IPS-18a (cell line): Measurements from ENCODE around the gene VPS51.
A peak's percentile ranks its signal among the peaks of the same experiment; 100 is the strongest.

Source experiments
- H3K27ac ChIP-seq: one replicate; pipeline ENCODE4 v1.5.1; 2013; ENCODE audit warnings: low read length
- H3K27me3 ChIP-seq: one replicate; pipeline ENCODE4 v1.6.1; 2013; ENCODE audit warnings: mild to moderate bottlenecking, low read length; ENCODE audit not compliant: control insufficient read depth, insufficient read depth
- H3K36me3 ChIP-seq: one replicate; pipeline ENCODE4 v1.6.1; 2013; ENCODE audit warnings: low read depth, low read length; ENCODE audit not compliant: control insufficient read depth
- H3K4me1 ChIP-seq: one replicate; pipeline ENCODE4 v1.6.1; 2013; ENCODE audit warnings: low read depth, low read length; ENCODE audit not compliant: control insufficient read depth
- H3K4me3 ChIP-seq: one replicate; pipeline ENCODE4 v1.5.1; 2013; ENCODE audit warnings: low read length
- H3K9ac ChIP-seq: one replicate; pipeline ENCODE4 v1.6.1; 2013; ENCODE audit warnings: mild to moderate bottlenecking, low read length, moderate library complexity
- H3K9me3 ChIP-seq: one replicate; pipeline ENCODE4 v1.6.1; 2013; ENCODE audit warnings: low read depth, low read length; ENCODE audit not compliant: control insufficient read depth

VPS51 gene

GRCh38 chr11:65109231-65110198, 13.5 kb downstream of the VPS51 start:
- Histone ChIP-seq H3K4me1 (peaks cover 5% of the 10 kb centered on the region), H3K27me3 (no peaks in the 10 kb centered on the region), H3K27ac (no peak overlapping the region), H3K4me3 (no peak overlapping the region), H3K9ac (no peak overlapping the region), H3K36me3 (no peaks in the 10 kb centered on the region), H3K9me3 (no peaks in the 10 kb centered on the region)

GRCh38 chr11:65110354-65110861, 14.4 kb downstream of the VPS51 start:
- no peaks in the 10 kb centered on the region for H3K9me3 ChIP-seq
- H3K27me3 ChIP-seq, result no peaks in the 10 kb centered on the region
- H3K4me1 ChIP-seq, result peaks cover 5% of the 10 kb centered on the region
- no peaks in the 10 kb centered on the region for H3K36me3 ChIP-seq
- no peak overlapping the region for H3K27ac ChIP-seq
- no peak overlapping the region for H3K4me3 ChIP-seq
- H3K9ac ChIP-seq, result no peak overlapping the region

GRCh38 chr11:65111159-65111743, 15.2 kb downstream of the VPS51 start:
- H3K4me1 ChIP-seq, result peaks cover 5% of the 10 kb centered on the region
- H3K4me3 ChIP-seq, result no peak overlapping the region
- H3K9ac ChIP-seq, result no peak overlapping the region
- H3K27ac ChIP-seq, result no peak overlapping the region
- H3K9me3 ChIP-seq, result no peaks in the 10 kb centered on the region
- H3K36me3 ChIP-seq, result no peaks in the 10 kb centered on the region
- H3K27me3 ChIP-seq, result no peaks in the 10 kb centered on the region

GRCh38 chr11:65111744-65112545, 15.9 kb downstream of the VPS51 start, which contains the start of gene TM7SF2:
TSS of gene TM7SF2 (plus strand) at chr11:65111872. CDS start at chr11:65112016, 144 bp downstream.
- Histone ChIP-seq H3K27ac (no peak within 1 kb of the TSS), H3K27me3 (no peaks in the 10 kb centered on the region), H3K36me3 (no peaks in the 10 kb centered on the region), H3K9ac (peak within 1 kb of the TSS; percentile 77), H3K4me3 (peak within 1 kb of the TSS; percentile 85), H3K4me1 (peaks cover 8% of the 10 kb centered on the region), H3K9me3 (no peaks in the 10 kb centered on the region)

GRCh38 chr11:65112546-65113360, 16.7 kb downstream of the VPS51 start:
- H3K36me3 ChIP-seq, result no peaks in the 10 kb centered on the region
- no peaks in the 10 kb centered on the region for H3K27me3 ChIP-seq
- H3K4me1 ChIP-seq, result peaks cover 8% of the 10 kb centered on the region
- peak overlapping the region; percentile 85 for H3K4me3 ChIP-seq
- no peaks in the 10 kb centered on the region for H3K9me3 ChIP-seq
- no peak overlapping the region for H3K27ac ChIP-seq
- peak overlapping the region; percentile 77 for H3K9ac ChIP-seq

DNA sequence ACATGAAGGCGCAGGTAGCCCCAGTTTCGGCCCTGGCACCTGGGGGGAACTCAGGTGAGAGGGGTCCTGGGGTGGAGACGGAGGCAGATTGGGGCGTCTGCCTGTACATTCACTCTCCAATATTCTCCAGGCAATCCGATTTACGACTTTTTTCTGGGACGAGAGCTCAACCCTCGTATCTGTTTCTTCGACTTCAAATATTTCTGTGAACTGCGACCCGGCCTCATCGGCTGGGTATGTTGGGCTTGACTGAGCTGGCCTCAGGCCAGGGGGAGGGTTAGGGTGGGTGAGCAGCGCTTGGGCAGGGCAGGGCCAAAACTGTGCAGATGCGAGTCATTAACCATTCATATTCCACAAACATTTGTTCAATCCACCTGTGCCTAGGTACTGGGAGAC, 17.3 kb downstream of the VPS51 start:
- Histone ChIP-seq H3K9ac (peak overlapping the region; percentile 77), H3K27me3 (no peaks in the 10 kb centered on the region), H3K27ac (no peak overlapping the region), H3K9me3 (no peaks in the 10 kb centered on the region), H3K36me3 (no peaks in the 10 kb centered on the region), H3K4me3 (peak overlapping the region; percentile 85), H3K4me1 (peaks cover 8% of the 10 kb centered on the region)

DNA sequence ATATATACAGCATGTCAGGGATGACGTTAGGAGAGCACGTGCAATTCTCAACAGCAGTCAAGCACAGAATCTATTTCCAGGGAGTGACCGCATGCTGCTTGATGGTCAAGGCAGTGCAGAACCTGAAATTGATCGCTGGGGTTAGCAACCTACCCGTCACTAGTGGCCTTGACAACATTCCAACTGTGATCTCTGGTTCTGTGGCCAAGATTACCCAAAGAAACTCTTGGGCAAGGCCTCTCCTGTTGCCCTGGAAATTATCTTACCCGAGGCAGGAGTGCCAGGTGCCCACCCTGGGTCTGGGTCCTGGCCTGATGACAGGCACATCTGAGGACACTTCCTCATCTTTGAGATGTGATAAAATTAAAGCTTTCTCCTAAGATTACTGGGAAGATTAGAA, 17.8 kb downstream of the VPS51 start:
- Histone ChIP-seq H3K27ac (no peak overlapping the region), H3K36me3 (peaks cover 4% of the 10 kb centered on the region), H3K9me3 (no peaks in the 10 kb centered on the region), H3K27me3 (no peaks in the 10 kb centered on the region), H3K4me1 (peaks cover 8% of the 10 kb centered on the region), H3K4me3 (no peak overlapping the region), H3K9ac (no peak overlapping the region)

- H3K4me3 ChIP-seq, result no peak overlapping the region
- no peak overlapping the region for H3K9ac ChIP-seq
- H3K4me1 ChIP-seq, result peaks cover 8% of the 10 kb centered on the region
- H3K36me3 ChIP-seq, result peaks cover 11% of the 10 kb centered on the region
- no peaks in the 10 kb centered on the region for H3K27me3 ChIP-seq
- H3K27ac ChIP-seq, result no peak overlapping the region
- H3K9me3 ChIP-seq, result no peaks in the 10 kb centered on the region
Observed at GRCh38 chr11:65114538-65115171, 18.6 kb downstream of the VPS51 start.

DNA sequence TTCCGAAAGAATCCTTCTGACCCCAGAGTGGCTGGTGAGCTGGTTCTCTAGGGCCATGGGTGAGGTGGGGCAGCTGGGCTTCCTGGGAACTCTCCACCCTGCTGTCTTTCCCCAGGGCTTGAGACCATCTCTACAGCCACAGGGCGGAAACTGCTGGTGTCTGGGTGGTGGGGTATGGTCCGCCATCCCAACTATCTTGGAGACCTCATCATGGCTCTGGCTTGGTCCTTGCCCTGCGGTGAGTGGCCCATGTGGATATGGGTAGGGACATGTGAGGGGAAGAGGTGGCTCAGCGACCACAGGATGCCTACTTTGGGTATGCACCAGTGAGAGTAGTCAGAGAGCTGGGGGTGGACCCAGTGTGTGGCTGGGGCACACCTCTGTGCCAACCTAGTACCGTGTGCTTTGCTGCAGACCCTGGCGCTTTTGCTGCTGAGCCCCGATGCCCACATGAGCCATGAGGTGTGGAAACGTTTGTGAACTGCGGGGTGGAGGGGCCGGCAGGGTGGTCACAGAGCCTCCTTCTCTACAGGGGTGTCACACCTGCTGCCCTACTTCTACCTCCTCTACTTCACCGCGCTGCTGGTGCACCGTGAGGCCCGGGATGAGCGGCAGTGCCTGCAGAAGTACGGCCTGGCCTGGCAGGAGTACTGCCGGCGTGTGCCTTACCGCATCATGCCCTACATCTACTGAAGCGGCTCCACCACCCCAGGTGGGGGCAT, 19.5 kb downstream of the VPS51 start:
- Histone ChIP-seq H3K27ac (no peak overlapping the region), H3K9ac (no peak overlapping the region), H3K36me3 (peaks cover 19% of the 10 kb centered on the region), H3K4me3 (no peak overlapping the region), H3K9me3 (no peaks in the 10 kb centered on the region), H3K27me3 (no peaks in the 10 kb centered on the region), H3K4me1 (peaks cover 8% of the 10 kb centered on the region)
